ENCODE measurements around the gene ADAMTS20. TPM values are rescaled to one million over a fixed set of nuclear protein-coding genes. Genes with fewer than 3 reads are reported as not detected.

Gene ADAMTS20
- total and polyA plus RNA-seq, 2 donors (not counting 3 experiments of a cell fraction or from before 2014, with no cell fraction given) = not detected

DNA sequence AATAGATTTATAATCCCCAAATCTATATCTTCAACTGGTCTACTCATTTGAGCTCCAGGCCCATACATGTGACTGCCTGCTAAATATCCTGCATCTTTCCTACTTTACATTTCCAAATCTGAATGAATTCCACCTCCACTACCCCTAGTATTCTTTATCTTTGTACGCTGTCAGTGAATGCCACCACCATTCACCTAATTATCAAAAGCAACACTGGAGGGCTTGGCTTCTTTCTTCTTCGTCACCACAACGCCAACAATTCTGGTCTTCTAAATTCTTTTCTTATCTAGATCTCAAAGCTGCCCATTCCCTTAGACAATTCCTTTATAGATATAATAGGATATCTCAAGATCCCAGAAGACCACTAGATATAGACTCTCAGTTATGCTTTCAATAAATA, 47.1 kb upstream of the ADAMTS20 start:
- POLR2A ChIA-PET = no interaction called here
- Histone ChIP-seq H3K4me3 (replicated peaks in 1 of 3; ENCODE audit: insufficient read depth in 1 of 3, low read depth in 1 of 3, low read length in 3 of 3) (no peak overlapping the region), H3K4me2 (ENCODE audit: insufficient read depth, low read length) (no peak overlapping the region), H3K36me3 (ENCODE audit: control insufficient read depth in 2 of 2, extremely low read depth in 1 of 2, insufficient read depth in 2 of 2, low read length in 2 of 2) (no peaks in the 10 kb centered on the region), H3K27me3 (ENCODE audit: control insufficient read depth in 2 of 2, insufficient read depth in 2 of 2, low read length in 2 of 2) (no peaks in the 10 kb centered on the region), H3K4me1 (ENCODE audit: control insufficient read depth, extremely low read depth, insufficient read depth, low read length) (no peaks in the 10 kb centered on the region), H3K9ac (replicated peaks; ENCODE audit: extremely low read depth, insufficient read depth, low read length) (no peak overlapping the region), H4K20me1 (replicated peaks; ENCODE audit: control insufficient read depth, extremely low read depth, insufficient read depth, low read length) (no peaks in the 10 kb centered on the region), H3K9me1 (replicated peaks; ENCODE audit: control insufficient read depth, extremely low read depth, insufficient read depth, low read length) (no peaks in the 10 kb centered on the region), H2AFZ (ENCODE audit: low read depth, low read length) (no peak overlapping the region), H3K79me2 (ENCODE audit: control insufficient read depth, insufficient read depth, low read length) (no peaks in the 10 kb centered on the region), H3K9me3 (replicated peaks; ENCODE audit: control insufficient read depth, insufficient read depth, low read length) (no peaks in the 10 kb centered on the region), H3K27ac (ENCODE audit: insufficient read depth, low read depth, low read length) (no peak overlapping the region)
- no TSS peak for BruUV-seq (replicated peaks)
- dilution Hi-C loops (cut with MboI; ENCODE audit: extremely low pct_ligation_motif_present, low sequenced_read_pairs) (no loop called here), intact Hi-C loops (cut with micrococcal nuclease) (loop anchor here (10.0 kb wide), 1 partner anchor 54 kb away; no protein-coding TSS in a partner anchor)
- CTCF ChIA-PET = no interaction called here
- no peak for TF ChIP-seq POLR2AphosphoS5 (IDR thresholded peaks at IDR 0.05; ENCODE audit: insufficient read depth, low read depth, low read length)
- TF ChIP-seq, protein P1, sequence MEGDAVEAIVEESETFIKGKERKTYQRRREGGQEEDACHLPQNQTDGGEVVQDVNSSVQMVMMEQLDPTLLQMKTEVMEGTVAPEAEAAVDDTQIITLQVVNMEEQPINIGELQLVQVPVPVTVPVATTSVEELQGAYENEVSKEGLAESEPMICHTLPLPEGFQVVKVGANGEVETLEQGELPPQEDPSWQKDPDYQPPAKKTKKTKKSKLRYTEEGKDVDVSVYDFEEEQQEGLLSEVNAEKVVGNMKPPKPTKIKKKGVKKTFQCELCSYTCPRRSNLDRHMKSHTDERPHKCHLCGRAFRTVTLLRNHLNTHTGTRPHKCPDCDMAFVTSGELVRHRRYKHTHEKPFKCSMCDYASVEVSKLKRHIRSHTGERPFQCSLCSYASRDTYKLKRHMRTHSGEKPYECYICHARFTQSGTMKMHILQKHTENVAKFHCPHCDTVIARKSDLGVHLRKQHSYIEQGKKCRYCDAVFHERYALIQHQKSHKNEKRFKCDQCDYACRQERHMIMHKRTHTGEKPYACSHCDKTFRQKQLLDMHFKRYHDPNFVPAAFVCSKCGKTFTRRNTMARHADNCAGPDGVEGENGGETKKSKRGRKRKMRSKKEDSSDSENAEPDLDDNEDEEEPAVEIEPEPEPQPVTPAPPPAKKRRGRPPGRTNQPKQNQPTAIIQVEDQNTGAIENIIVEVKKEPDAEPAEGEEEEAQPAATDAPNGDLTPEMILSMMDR (IDR thresholded peaks at IDR 0.05; ENCODE audit: extremely low read depth in 1 of 2, insufficient read depth in 1 of 2, low read depth in 1 of 2, low read length in 2 of 2) = no peak
- no peak for TF ChIP-seq EZH2 (IDR thresholded peaks at IDR 0.05; ENCODE audit: borderline replicate concordance, low read depth, low read length, severe bottlenecking)
- no peak for TF ChIP-seq GATA2 (IDR thresholded peaks at IDR 0.05; ENCODE audit: insufficient read depth, insufficient read length, low read depth, low read length)
- TF ChIP-seq FOS (IDR thresholded peaks at IDR 0.05; ENCODE audit: borderline replicate concordance, insufficient read depth, low read length) = no peak
- no peak for TF ChIP-seq POLR2A (IDR thresholded peaks at IDR 0.05; ENCODE audit: low read depth, low read length)
- no peak for TF ChIP-seq MYC (IDR thresholded peaks at IDR 0.05; ENCODE audit: low read depth, low read length)
- TF ChIP-seq, protein P2, sequence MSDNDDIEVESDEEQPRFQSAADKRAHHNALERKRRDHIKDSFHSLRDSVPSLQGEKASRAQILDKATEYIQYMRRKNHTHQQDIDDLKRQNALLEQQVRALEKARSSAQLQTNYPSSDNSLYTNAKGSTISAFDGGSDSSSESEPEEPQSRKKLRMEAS (IDR thresholded peaks at IDR 0.05; ENCODE audit: insufficient read depth, insufficient read length) = no peak
- TF ChIP-seq JUN (IDR thresholded peaks at IDR 0.05; ENCODE audit: borderline replicate concordance, insufficient read depth, insufficient read length, low read depth) = no peak
- DNase-seq (ENCODE audit: low read depth, low spot score) (no peak), FAIRE-seq (no peak)
